ENCODE results near the gene NAV2. TPM values are rescaled to one million over a fixed set of nuclear protein-coding genes. Genes with fewer than 3 reads are reported as not detected.
"Not testable (repeated sequence)": the region's sequence is repeated elsewhere in the genome, so short reads cannot be mapped to it uniquely, and the experiment has no call there.

Gene NAV2
- polyA plus RNA-seq, 5 donors = 14.5 to 25.1 (median 21.0) TPM

- no peak for DNase-seq
Observed at GRCh38 chr11:20110908-20111669, 398.5 kb downstream of the NAV2 start.

GRCh38 chr11:20111871-20112270 lies 399.2 kb downstream of the NAV2 start:
- no peak for DNase-seq

GRCh38 chr11:20112291-20113148 lies 399.9 kb downstream of the NAV2 start:
- no peak for DNase-seq

- no peak for DNase-seq
Observed at GRCh38 chr11:20113149-20113438, 400.5 kb downstream of the NAV2 start.

GRCh38 chr11:20114588-20114987 lies 402.0 kb downstream of the NAV2 start:
- no peak for DNase-seq

GRCh38 chr11:20116825-20117224 lies 404.2 kb downstream of the NAV2 start:
- no peak for DNase-seq

- no peak for DNase-seq
Observed at GRCh38 chr11:20117291-20117690, 404.7 kb downstream of the NAV2 start.

GRCh38 chr11:20118209-20118608 lies 405.6 kb downstream of the NAV2 start:
- DNase-seq = no peak

GRCh38 chr11:20119315-20119714 lies 406.7 kb downstream of the NAV2 start:
- no peak for DNase-seq

GRCh38 chr11:20120134-20120925 lies 407.7 kb downstream of the NAV2 start:
- no peak for DNase-seq

- no peak for DNase-seq
Observed at GRCh38 chr11:20122131-20122530, 409.5 kb downstream of the NAV2 start.

GRCh38 chr11:20125927-20126326 lies 413.3 kb downstream of the NAV2 start:
- DNase-seq = no peak

- DNase-seq = no peak
Observed at GRCh38 chr11:20126724-20127123, 414.1 kb downstream of the NAV2 start.

- DNase-seq = peak; percentile 40 to 72
Observed at GRCh38 chr11:20127671-20128527, 415.3 kb downstream of the NAV2 start.

- DNase-seq = not testable (repeated sequence)
Observed at GRCh38 chr11:20128528-20128825, 415.8 kb downstream of the NAV2 start.

GRCh38 chr11:20129665-20130064 lies 417.0 kb downstream of the NAV2 start:
- no peak for DNase-seq

GRCh38 chr11:20131788-20132666 lies 419.4 kb downstream of the NAV2 start:
- peak; percentile 54 to 68 for DNase-seq

- no peak for DNase-seq
Observed at GRCh38 chr11:20132667-20133039, 420.0 kb downstream of the NAV2 start.

- no peak for DNase-seq
Observed at GRCh38 chr11:20134991-20135736, 422.5 kb downstream of the NAV2 start.

- DNase-seq = no peak
Observed at GRCh38 chr11:20137637-20138036, 425.0 kb downstream of the NAV2 start.

Measured in right lung (tissue), 5 donors.